Measurements from ENCODE around the gene BTBD18.
"Not testable (repeated sequence)": the region's sequence is repeated elsewhere in the genome, so short reads cannot be mapped to it uniquely, and the experiment has no call there.

Gene BTBD18

DNA sequence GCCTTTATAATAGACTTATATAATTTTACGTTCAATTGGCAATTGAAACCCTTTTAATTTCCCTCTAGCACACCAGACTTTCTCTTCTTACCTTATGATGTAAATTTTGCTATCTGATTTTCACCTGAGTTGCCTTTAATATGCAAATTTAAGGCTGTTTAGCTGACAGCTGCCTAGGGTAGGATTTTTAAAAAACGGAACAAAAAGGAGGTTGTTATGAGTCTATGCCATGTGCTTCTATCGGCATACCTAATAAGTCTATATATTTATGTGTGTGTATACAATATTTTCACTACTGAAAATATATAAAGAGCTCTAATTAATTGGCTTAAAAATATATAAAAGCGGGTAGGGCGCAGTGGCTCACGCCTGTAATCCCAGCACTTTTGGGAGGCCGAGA is 22.1 kb downstream of the BTBD18 start:
- TF ChIP-seq POLR2A (IDR thresholded peaks at IDR 0.05; ENCODE audit: low read length) (no peak), GATA1 (IDR thresholded peaks at IDR 0.05; ENCODE audit: low read depth, low read length) (no peak)
- no peak for DNase-seq

DNA sequence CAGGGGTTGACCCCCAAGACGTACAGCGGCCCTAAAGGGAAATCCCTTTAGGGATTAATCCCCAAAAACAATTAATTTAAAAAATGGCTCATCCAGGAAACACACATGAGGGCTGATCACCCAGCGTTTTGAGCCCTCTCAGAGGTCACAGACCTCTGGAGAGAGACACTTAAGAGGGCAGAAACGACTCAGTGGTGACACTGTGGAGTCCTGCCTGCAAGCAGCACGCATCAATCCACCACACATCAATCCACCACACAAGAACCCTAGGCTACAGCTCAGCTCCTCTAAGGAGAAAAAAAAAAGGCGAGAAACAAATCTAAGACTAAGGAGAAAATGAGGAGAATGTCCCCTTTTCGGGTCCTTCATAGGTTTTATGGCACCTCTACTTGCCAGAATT is 22.8 kb downstream of the BTBD18 start:
- no peak for DNase-seq
- TF ChIP-seq GATA1 (IDR thresholded peaks at IDR 0.05; ENCODE audit: low read depth, low read length) (no peak), POLR2A (IDR thresholded peaks at IDR 0.05; ENCODE audit: low read length) (no peak)

GRCh38 chr11:57727185-57727584 is 24.4 kb downstream of the BTBD18 start:
- no peak for DNase-seq
- TF ChIP-seq GATA1 (IDR thresholded peaks at IDR 0.05; ENCODE audit: low read depth, low read length) (no peak), POLR2A (IDR thresholded peaks at IDR 0.05; ENCODE audit: low read length) (no peak)

DNA sequence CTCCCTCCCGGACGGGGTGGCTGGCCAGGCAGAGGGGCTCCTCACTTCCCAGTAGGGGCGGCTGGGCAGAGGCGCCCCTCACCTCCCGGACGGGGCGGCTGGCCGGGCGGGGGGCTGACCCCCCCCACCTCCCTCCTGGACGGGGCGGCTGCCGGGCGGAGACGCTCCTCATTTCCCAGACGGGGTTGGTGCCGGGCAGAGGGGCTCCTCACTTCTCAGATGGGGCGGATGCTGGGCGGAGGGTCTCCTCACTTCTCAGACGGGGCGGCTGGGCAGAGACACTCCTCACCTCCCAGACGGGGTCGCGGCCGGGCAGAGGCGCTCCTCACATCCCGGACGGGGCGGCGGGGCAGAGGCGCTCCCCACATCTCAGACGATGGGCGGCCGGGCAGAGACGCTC is 34.9 kb downstream of the BTBD18 start:
- DNase-seq = not testable (repeated sequence)

GRCh38 chr11:57713835-57714234 is 37.8 kb downstream of the BTBD18 start:
- peak; percentile 38 to 63 for DNase-seq
- TF ChIP-seq GATA1 (IDR thresholded peaks at IDR 0.05; ENCODE audit: low read depth, low read length) (no peak), POLR2A (IDR thresholded peaks at IDR 0.05; ENCODE audit: low read length) (no peak)

DNA sequence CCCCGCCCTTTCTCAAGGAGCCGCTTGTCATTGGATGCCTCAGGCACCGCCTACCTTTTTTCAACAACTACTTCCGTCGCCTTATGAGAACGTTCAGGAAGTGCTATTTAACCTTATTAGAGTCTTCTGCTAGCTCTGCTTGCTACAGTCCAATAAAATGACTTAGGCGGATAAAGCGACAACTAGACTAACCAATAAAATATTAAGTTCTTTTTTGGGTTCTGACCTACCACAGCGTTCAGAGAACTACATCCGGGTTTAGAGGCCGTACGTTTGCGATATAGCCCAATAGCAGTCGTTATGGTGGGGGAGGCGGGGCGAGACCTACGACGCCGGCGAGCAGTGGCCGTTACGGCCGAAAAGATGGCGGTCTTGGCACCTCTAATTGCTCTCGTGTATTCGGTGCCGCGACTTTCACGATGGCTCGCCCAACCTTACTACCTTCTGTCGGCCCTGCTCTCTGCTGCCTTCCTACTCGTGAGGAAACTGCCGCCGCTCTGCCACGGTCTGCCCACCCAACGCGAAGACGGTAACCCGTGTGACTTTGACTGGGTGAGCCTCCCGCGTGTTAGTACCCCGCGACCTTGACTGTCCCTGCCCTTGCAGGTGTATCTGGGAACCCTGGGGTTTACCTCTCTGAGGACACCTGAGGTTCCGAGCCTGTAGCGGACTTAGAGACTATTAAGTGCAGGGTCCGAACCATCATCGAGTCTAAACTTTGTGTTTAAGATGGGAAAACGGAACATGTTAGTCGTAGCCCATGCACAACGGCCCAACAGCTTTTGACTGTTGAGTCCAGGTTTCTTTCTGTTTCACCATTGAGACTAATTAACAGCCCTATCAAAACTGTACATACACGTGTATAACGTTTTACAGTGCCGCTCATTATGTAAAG is 39.1 kb downstream of the BTBD18 start, which contains the start of gene TMX2:
Gene TMX2 (plus strand): TSS at position 338 of the 895 bp plus-strand sequence. CDS start 26 bp downstream, at position 364.
- peak; percentile 99 for DNase-seq
- no peak for TF ChIP-seq GATA1 (IDR thresholded peaks at IDR 0.05; ENCODE audit: low read depth, low read length)
- peak; percentile 89 for TF ChIP-seq POLR2A (IDR thresholded peaks at IDR 0.05; ENCODE audit: low read length)

DNA sequence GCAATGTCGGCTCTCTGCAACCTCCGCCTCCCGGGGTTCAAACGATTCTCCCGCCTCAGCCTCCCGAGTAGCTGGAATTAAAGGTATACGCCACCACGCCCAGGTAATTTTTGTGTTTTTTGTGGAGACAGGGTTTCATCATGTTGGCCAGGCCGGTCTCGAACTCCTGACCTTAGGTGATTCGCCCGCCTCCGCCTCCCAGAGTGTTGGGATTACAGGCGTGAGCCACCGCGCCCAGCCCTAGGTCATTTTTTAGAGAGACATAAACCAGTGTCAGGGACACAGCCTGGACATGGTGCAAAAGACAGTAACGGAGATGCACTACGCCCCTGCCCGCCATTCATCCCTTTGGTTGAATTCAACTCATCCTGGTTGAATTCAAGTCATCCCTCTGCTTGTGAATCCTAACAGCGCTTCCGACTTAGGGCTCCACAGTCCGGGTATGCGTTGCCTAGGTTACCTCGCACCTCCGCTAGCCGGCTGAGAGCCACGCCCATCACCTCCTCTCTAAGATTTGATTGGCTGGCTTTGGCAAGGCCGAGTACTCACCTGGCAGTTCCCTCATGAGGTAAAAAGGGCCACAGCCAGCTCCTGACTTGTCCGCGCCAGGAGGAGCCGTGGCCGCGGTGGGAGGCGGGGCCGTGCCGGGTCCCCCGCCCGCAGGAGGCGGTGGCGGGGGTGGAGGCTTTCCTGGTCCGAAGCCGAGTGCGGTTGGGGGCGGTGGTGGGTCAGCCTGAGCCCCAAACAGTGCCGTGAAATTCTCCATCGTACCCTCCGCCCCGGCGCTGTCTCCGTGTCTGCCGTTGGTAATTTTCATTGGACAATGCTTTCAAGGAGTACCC is 40.0 kb downstream of the BTBD18 start, which contains the start of gene MED19:
Gene MED19 (minus strand): TSS at position 802 of the 842 bp plus-strand sequence. CDS start 36 bp downstream, at position 766.
- TF ChIP-seq GATA1 (IDR thresholded peaks at IDR 0.05; ENCODE audit: low read depth, low read length) = no peak
- peak; percentile 90 to 93 for DNase-seq

- TF ChIP-seq POLR2A (IDR thresholded peaks at IDR 0.05; ENCODE audit: low read length) (no peak), GATA1 (IDR thresholded peaks at IDR 0.05; ENCODE audit: low read depth, low read length) (no peak)
- DNase-seq = no peak
These were observed 41.7 kb downstream of the BTBD18 start for GRCh38 chr11:57709802-57710367.

DNA sequence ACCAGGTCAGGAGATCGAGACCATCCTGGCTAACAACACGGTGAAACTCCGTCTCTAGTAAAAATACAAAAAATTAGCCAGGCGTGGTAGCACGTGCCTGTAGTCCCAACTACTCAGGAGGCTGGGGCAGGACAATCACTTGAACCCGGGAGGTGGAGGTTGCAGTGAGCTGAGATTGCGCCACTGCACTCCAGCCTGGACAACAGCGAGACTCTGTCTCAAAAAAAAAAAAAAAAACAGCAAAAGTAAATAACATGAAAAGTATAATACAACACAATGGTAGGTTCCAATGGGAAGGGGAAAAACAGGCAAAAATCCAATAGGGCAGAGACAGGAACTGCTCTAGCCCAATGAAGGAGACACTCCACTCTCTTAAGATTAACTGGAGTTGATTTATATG is 46.2 kb downstream of the BTBD18 start:
- not testable (repeated sequence) for DNase-seq

DNA sequence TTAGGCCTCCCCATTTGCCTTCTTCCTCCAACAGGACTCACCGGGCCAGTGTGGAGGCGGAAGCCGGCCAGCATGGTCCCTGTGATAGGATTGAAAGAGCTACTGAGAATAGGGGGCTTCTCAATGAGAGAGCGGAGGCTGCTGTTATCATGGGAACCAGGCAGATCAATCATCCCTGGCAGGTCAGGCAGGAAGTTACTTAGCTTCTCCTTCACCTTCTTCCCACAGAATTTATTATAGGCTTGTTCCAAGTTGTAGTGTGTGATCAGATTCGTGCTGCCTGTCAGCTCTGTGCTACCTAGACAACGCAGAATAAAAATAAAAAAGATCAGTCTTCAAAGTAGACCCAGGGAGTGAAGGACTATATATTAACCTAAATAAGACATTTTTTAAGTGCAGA is 46.7 kb downstream of the BTBD18 start:
- no peak for DNase-seq
- TF ChIP-seq POLR2A (IDR thresholded peaks at IDR 0.05; ENCODE audit: low read length) (no peak), GATA1 (IDR thresholded peaks at IDR 0.05; ENCODE audit: low read depth, low read length) (no peak)

- DNase-seq = no peak
- TF ChIP-seq POLR2A (IDR thresholded peaks at IDR 0.05; ENCODE audit: low read length) (no peak), GATA1 (IDR thresholded peaks at IDR 0.05; ENCODE audit: low read depth, low read length) (no peak)
These were observed 48.3 kb downstream of the BTBD18 start for GRCh38 chr11:57703341-57703740.

- TF ChIP-seq POLR2A (IDR thresholded peaks at IDR 0.05; ENCODE audit: low read length) = no peak
- no peak for TF ChIP-seq GATA1 (IDR thresholded peaks at IDR 0.05; ENCODE audit: low read depth, low read length)
- no peak for DNase-seq
These were observed 51.2 kb downstream of the BTBD18 start for GRCh38 chr11:57700425-57700824.

- no peak for TF ChIP-seq POLR2A (IDR thresholded peaks at IDR 0.05; ENCODE audit: low read length)
- TF ChIP-seq GATA1 (IDR thresholded peaks at IDR 0.05; ENCODE audit: low read depth, low read length) = no peak
- no peak for DNase-seq
These were observed 51.8 kb downstream of the BTBD18 start for GRCh38 chr11:57699813-57700212.

DNA sequence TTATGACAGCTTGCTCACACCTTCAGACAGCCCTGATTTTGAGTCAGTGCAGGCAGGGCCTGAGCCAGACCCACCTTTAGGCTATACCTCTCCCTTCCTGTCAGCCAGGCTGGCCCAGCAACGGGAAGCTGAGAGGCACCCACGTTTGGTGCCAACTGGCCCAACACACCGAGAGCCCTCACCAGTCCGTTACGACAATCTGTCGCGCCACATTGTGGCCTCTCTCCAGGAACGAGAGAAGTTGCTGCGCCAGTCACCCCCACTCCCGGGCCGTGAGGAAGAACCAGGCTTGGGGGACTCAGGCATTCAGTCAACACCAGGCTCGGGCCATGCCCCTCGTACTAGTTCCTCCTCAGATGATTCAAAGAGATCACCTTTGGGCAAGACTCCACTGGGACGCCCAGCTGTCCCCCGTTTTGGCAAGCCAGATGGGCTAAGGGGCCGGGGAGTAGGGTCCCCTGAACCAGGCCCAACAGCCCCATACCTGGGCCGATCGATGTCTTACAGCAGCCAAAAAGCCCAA is 52.7 kb downstream of the BTBD18 start:
- DNase-seq = no peak
- no peak for TF ChIP-seq GATA1 (IDR thresholded peaks at IDR 0.05; ENCODE audit: low read depth, low read length)
